ENCODE measurements around the gene CTNNA1.
A peak's percentile ranks its signal among the peaks of the same experiment; 100 is the strongest.

GRCh38 chr5:138789771-138790242 is 36.6 kb downstream of the CTNNA1 start:
- peak; percentile 9 to 52 (median 40) for TF ChIP-seq CTCF (IDR thresholded peaks at IDR 0.05)
- no peak for TF ChIP-seq POLR2A (IDR thresholded peaks at IDR 0.05)

Measured in adrenal gland (tissue), 5 donors.